Central memory CD8-positive, alpha-beta T cell (primary cell): ENCODE results near the gene POU2F3.
"Not testable (repeated sequence)": the region's sequence is repeated elsewhere in the genome, so short reads cannot be mapped to it uniquely, and the experiment has no call there.

ENCODE experiments used
- ATAC-seq: fragments of 150-1000 bp; cut with Tn5 transposase; replicated peaks from 2 replicates; pipeline ENCODE4 v1.10.0; 2022; ENCODE audit warnings: mild to moderate bottlenecking, moderate FRiP score, moderate number of reproducible peaks; ENCODE audit not compliant: poor library complexity, severe bottlenecking; ENCODE audit errors: extremely low read depth
- DNase-seq, 2 donors: peaks; one replicate each; pipeline ENCODE4 v3.0.0; 2021; ENCODE audit warnings: low spot score in 2 of 2
- H3K27ac Mint-ChIP-seq: one replicate; pipeline ENCODE4 v1.8.0; 2022; ENCODE audit warnings: low read depth, mild to moderate bottlenecking, moderate library complexity, mixed read lengths
- H3K27me3 Mint-ChIP-seq: one replicate; pipeline ENCODE4 v1.8.0; 2022; ENCODE audit warnings: mixed read lengths
- H3K36me3 Mint-ChIP-seq: one replicate; pipeline ENCODE4 v1.8.0; 2022; ENCODE audit warnings: mild to moderate bottlenecking, moderate library complexity, mixed read lengths; ENCODE audit not compliant: insufficient read depth
- H3K4me1 Mint-ChIP-seq: one replicate; pipeline ENCODE4 v1.8.0; 2022; ENCODE audit warnings: mixed read lengths
- H3K4me3 Mint-ChIP-seq: one replicate; pipeline ENCODE4 v1.8.0; 2022; ENCODE audit warnings: mild to moderate bottlenecking, moderate library complexity, mixed read lengths
- H3K9me3 Mint-ChIP-seq: one replicate; pipeline ENCODE4 v1.8.0; 2022; ENCODE audit warnings: mixed read lengths

The POU2F3 gene

GRCh38 chr11:120235024-120235628, 4.8 kb upstream of the POU2F3 start:
- Mint-ChIP-seq H3K9me3 (no peaks in the 10 kb centered on the region), H3K4me1 (no peaks in the 10 kb centered on the region), H3K27ac (no peak overlapping the region), H3K4me3 (no peak overlapping the region), H3K36me3 (no peaks in the 10 kb centered on the region), H3K27me3 (peaks cover 66% of the 10 kb centered on the region)
- ATAC-seq: no peak
- peak in 1 of 2 donors; percentile 21 for DNase-seq

GRCh38 chr11:120236169-120237107, 3.5 kb upstream of the POU2F3 start:
- H3K4me1 Mint-ChIP-seq: no peaks in the 10 kb centered on the region
- no peak for ATAC-seq
- no peak overlapping the region for H3K4me3 Mint-ChIP-seq
- no peak for DNase-seq
- peaks cover 72% of the 10 kb centered on the region for H3K27me3 Mint-ChIP-seq
- no peaks in the 10 kb centered on the region for H3K9me3 Mint-ChIP-seq
- no peaks in the 10 kb centered on the region for H3K36me3 Mint-ChIP-seq
- H3K27ac Mint-ChIP-seq: no peak overlapping the region

- Mint-ChIP-seq H3K27ac (no peak overlapping the region), H3K4me3 (no peak overlapping the region), H3K9me3 (no peaks in the 10 kb centered on the region), H3K36me3 (no peaks in the 10 kb centered on the region), H3K4me1 (no peaks in the 10 kb centered on the region), H3K27me3 (peaks cover 89% of the 10 kb centered on the region)
- ATAC-seq: no peak
- DNase-seq: no peak
These were observed 846 bp upstream of the POU2F3 start for GRCh38 chr11:120238968-120239620.

- H3K4me1 Mint-ChIP-seq: no peaks in the 10 kb centered on the region
- H3K9me3 Mint-ChIP-seq: no peaks in the 10 kb centered on the region
- DNase-seq: no peak
- no peak for ATAC-seq
- no peak overlapping the region for H3K4me3 Mint-ChIP-seq
- H3K27ac Mint-ChIP-seq: no peak overlapping the region
- peaks cover 1% of the 10 kb centered on the region for H3K36me3 Mint-ChIP-seq
- H3K27me3 Mint-ChIP-seq: peaks cover 94% of the 10 kb centered on the region
These were observed 926 bp downstream of the POU2F3 start for GRCh38 chr11:120240866-120241265.

GRCh38 chr11:120241277-120241676, 1.3 kb downstream of the POU2F3 start:
- peaks cover 1% of the 10 kb centered on the region for H3K36me3 Mint-ChIP-seq
- DNase-seq (no peak), ATAC-seq (no peak)
- H3K4me1 Mint-ChIP-seq: no peaks in the 10 kb centered on the region
- H3K27ac Mint-ChIP-seq: no peak overlapping the region
- H3K9me3 Mint-ChIP-seq: no peaks in the 10 kb centered on the region
- H3K27me3 Mint-ChIP-seq: peaks cover 94% of the 10 kb centered on the region
- H3K4me3 Mint-ChIP-seq: no peak overlapping the region

- Mint-ChIP-seq H3K27me3 (peaks cover 94% of the 10 kb centered on the region), H3K9me3 (no peaks in the 10 kb centered on the region), H3K4me1 (no peaks in the 10 kb centered on the region), H3K27ac (no peak overlapping the region), H3K4me3 (no peak overlapping the region), H3K36me3 (peaks cover 1% of the 10 kb centered on the region)
- DNase-seq (no peak), ATAC-seq (no peak)
These were observed 3.3 kb downstream of the POU2F3 start for GRCh38 chr11:120243221-120243620.

GRCh38 chr11:120244476-120245365, 4.8 kb downstream of the POU2F3 start:
- Mint-ChIP-seq H3K4me1 (no peaks in the 10 kb centered on the region), H3K9me3 (no peaks in the 10 kb centered on the region), H3K27me3 (peaks cover 91% of the 10 kb centered on the region), H3K36me3 (peaks cover 1% of the 10 kb centered on the region), H3K4me3 (no peak overlapping the region), H3K27ac (no peak overlapping the region)
- no peak for DNase-seq
- ATAC-seq: no peak

GRCh38 chr11:120245434-120245833, 5.5 kb downstream of the POU2F3 start:
- DNase-seq (no peak), ATAC-seq (no peak)
- Mint-ChIP-seq H3K4me1 (no peaks in the 10 kb centered on the region), H3K4me3 (no peak overlapping the region), H3K36me3 (peaks cover 1% of the 10 kb centered on the region), H3K27me3 (peaks cover 94% of the 10 kb centered on the region), H3K9me3 (no peaks in the 10 kb centered on the region), H3K27ac (no peak overlapping the region)

GRCh38 chr11:120248551-120249278, 8.8 kb downstream of the POU2F3 start:
- Mint-ChIP-seq H3K36me3 (peaks cover 1% of the 10 kb centered on the region), H3K4me1 (no peaks in the 10 kb centered on the region), H3K9me3 (no peaks in the 10 kb centered on the region), H3K27me3 (peaks cover 81% of the 10 kb centered on the region), H3K27ac (no peak overlapping the region), H3K4me3 (no peak overlapping the region)
- DNase-seq (no peak), ATAC-seq (no peak)

GRCh38 chr11:120249279-120250262, 9.6 kb downstream of the POU2F3 start:
- Mint-ChIP-seq H3K27ac (no peak overlapping the region), H3K27me3 (peaks cover 81% of the 10 kb centered on the region), H3K4me1 (no peaks in the 10 kb centered on the region), H3K36me3 (peaks cover 1% of the 10 kb centered on the region), H3K9me3 (no peaks in the 10 kb centered on the region), H3K4me3 (no peak overlapping the region)
- DNase-seq (no peak), ATAC-seq (no peak)

- not testable (repeated sequence) for H3K9me3 Mint-ChIP-seq, H3K4me3 Mint-ChIP-seq, H3K4me1 Mint-ChIP-seq, H3K27ac Mint-ChIP-seq, DNase-seq, ATAC-seq, H3K36me3 Mint-ChIP-seq
- H3K27me3 Mint-ChIP-seq: peaks cover 82% of the 10 kb centered on the region
These were observed 13.4 kb downstream of the POU2F3 start for GRCh38 chr11:120253377-120253776.
